NCI-H1092 (cell line): ENCODE measurements around the gene ARL5A.
A peak's percentile ranks its signal among the peaks of the same experiment; 100 is the strongest.

Experiments used
- DNase-seq: peaks from one replicate; lab custom pipeline; 2025; lab: John Stamatoyannopoulos, UW

ARL5A gene

DNA sequence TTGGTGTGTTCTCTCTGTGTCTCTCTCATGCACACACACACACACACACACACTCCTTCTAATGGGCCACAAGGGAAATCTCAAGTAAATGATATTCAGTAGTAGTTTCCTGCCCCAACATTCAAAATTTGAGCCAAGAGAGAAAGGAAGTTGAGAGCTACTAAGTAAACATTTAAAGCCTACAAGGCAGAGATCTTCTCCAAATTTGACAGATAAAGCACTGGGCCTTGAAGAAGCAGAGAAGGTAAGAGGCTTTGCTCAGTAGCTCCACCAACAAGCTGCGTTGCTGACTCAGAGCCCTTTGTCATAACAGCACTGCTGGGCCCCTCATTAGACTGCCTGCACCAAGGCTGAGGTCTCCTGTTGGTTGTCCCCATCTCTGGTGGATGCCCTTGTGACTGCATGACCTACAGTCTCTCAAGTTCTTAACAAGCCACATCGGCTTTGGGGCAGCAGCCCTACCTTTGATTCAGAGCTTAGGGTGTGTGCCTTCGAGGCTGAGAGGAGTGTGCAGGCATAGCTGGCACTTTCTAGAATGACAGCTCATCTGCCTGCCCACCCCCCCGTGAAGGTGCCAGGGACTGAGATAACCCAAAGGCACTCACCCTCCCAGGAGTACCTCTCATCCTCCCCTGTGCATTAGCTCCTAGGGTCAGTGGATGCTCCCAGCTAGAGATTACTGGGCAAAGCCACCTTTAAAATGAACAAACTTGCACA lies 61.6 kb downstream of the ARL5A start:
- no peak for DNase-seq

DNA sequence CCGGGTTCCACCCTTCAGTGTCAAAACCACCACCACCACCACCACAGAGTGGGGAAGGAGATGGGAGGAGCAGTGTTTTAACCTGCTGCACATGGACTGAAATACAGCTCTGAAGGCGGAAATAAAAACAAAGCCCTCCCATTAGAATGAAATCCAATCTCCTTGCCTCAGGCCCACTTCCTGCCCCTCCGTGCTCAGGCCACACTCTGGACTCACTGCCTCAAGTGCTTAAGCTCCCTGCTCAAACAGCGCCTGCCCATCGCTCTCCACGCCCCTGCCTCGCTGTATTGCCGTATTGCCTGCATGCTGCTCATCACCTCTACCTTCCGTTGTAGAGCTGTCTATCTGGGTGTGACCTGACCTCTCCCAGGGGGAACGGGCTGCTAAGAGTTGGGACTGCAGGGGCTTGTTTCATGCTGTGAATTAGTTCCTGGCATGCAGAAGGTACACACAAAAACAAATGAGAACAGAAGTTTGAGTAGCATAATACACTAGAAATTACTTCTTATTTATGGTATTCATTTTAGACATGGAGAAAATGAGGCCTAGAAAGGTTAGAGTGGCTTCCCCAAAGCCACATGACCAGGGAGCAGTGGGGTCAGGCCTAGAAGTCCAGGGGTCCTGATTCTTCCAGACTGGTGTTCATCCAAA lies 62.3 kb downstream of the ARL5A start:
- no peak for DNase-seq

DNA sequence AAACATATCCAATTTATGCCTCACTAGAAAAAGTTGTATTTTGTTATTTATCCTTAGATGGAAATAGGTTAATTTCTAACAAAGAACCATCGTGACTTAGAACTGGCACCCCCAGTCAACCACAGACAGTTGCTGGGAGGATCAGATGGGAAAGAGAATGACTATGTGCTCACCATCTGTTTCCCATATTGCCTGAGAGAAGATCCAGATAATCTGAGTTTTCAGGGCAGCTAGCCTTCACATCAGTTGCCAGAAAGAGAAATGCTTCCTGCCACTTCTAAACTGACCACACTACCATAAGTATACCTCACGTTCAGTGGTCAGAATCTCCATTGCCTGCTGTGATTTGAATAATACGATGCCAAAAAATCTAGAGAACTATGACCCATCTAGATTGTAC lies 65.5 kb downstream of the ARL5A start:
- DNase-seq, result no peak

DNA sequence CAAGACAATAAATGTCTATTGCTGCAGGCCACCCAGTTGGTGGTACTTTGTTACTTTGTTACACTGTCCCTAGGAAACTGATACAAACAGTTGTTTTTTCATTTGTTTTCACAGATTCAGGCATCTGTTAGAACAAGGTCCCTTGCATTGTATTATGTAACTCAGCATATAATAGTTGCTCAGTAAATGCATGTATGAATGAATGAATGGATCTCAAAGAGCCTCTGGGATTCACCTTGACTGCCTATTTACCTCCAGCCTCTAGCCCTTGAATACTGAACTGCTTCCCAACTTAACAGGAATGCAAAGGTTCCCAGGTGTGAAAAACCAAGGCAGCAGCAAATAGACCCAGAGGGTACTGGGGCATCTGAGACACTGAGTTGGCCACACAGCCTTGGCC lies 66.5 kb downstream of the ARL5A start:
- DNase-seq, result no peak

DNA sequence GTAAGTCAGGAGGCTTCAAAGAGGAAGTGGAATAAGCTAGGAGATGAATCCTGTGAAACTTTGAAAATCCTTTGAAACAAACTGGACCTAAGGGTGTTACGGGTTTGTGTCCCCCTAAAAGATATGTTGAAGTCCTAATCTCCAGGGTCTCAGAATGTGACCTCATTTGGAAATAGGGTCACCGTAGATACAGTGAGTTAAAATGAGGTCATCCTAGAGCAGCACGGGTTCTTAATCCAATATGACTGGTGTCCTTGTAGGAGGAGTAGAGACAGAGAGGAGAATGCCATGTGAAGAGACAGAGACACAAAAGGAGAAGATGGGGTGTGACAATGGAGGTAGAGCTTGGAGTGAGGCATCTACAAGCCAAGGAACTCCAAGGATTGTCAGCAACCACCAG lies 67.0 kb downstream of the ARL5A start:
- no peak for DNase-seq

- DNase-seq, result no peak
Observed at GRCh38 chr2:151760139-151760650, 68.0 kb downstream of the ARL5A start.

GRCh38 chr2:151758744-151759143 lies 69.5 kb downstream of the ARL5A start:
- DNase-seq, result no peak

DNA sequence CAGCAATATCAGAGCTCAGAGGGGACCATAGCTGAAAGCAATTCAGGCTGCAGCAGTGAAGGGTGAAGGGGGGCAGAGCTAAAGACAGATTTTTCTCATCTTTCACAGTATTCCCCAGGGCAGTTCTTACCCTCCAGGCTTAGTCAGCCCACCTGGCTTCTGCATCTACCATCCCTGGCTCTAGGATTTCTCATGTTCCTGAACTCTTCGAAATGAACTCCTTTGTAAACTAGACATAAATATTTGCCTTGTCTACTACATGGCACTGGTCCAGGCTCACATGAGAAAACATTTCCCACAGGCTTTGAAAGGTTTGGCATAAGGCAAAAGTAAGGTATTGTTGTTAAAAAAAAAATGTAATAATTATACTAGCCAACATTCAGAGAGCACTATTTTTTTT lies 70.4 kb downstream of the ARL5A start:
- DNase-seq, result peak; percentile 26

DNA sequence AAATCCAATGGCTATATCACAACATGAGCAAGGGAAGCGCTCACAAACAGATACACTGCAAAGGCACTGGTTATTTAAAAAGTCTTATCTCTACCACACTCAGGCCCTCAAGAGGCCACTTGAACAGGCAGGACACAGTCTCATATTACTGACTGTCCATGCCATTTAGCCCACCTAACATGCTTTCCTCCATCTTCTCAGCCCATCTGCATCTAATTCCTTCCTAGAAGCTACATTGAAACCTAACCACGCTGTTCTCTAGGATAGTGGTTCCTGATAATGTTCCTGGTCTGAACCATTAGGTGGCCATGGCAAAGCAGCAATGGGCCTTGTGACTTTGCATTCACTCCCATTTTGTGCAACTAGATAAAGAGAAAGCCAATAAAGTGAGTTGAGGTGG lies 71.4 kb downstream of the ARL5A start:
- no peak for DNase-seq

DNA sequence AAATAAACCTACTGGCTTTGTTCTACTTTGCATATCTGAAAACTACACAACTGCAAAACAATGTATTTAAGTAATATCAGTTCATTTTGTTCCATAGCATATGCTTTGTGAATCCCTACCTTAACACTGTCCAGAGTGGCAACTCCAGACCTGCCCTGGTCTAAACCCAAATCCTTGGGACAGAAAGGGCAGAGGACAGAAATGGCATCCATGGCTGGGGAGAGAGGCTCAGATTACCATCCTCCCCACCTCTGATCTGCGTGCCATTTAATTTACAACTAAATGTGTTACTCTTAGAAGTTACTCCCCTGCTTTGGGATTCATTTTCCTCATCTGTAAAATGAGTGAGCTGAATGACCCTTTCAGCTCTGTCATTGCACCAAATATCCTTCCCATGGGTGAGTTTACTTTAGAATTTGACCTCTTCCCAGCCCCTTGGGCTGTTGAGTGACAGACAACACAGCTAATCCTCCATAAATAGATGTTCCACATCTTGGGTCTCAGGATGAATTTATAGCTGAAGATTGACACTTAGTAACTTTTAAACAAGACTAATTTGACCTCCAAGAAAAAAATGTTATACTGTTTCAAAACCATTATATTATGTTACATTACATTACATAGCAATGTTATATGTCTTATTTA lies 73.8 kb downstream of the ARL5A start:
- DNase-seq, result no peak

- DNase-seq, result no peak
Observed at GRCh38 chr2:151753540-151753939, 74.7 kb downstream of the ARL5A start.
